ENCODE results near the gene NES.

NES gene

GRCh38 chr1:156618853-156619581, 58.2 kb downstream of the NES start, which contains the start of gene HAPLN2:
Gene HAPLN2 (plus strand): TSS chr1:156619415. CDS start chr1:156623491, 4,076 bp downstream.
- peak; percentile 40 for DNase-seq

All from activated CD4-positive, alpha-beta T cell treated with anti-CD3 and anti-CD28 coated beads for 48 hours (primary cell).